COLO829 (cell line): ENCODE results near the gene CXCL16.

Experiments
- DNase-seq: peaks from one replicate; pipeline ENCODE4 v3.0.0; 2012; ENCODE audit warnings: low spot score

The CXCL16 gene, protein sequence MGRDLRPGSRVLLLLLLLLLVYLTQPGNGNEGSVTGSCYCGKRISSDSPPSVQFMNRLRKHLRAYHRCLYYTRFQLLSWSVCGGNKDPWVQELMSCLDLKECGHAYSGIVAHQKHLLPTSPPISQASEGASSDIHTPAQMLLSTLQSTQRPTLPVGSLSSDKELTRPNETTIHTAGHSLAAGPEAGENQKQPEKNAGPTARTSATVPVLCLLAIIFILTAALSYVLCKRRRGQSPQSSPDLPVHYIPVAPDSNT

DNA sequence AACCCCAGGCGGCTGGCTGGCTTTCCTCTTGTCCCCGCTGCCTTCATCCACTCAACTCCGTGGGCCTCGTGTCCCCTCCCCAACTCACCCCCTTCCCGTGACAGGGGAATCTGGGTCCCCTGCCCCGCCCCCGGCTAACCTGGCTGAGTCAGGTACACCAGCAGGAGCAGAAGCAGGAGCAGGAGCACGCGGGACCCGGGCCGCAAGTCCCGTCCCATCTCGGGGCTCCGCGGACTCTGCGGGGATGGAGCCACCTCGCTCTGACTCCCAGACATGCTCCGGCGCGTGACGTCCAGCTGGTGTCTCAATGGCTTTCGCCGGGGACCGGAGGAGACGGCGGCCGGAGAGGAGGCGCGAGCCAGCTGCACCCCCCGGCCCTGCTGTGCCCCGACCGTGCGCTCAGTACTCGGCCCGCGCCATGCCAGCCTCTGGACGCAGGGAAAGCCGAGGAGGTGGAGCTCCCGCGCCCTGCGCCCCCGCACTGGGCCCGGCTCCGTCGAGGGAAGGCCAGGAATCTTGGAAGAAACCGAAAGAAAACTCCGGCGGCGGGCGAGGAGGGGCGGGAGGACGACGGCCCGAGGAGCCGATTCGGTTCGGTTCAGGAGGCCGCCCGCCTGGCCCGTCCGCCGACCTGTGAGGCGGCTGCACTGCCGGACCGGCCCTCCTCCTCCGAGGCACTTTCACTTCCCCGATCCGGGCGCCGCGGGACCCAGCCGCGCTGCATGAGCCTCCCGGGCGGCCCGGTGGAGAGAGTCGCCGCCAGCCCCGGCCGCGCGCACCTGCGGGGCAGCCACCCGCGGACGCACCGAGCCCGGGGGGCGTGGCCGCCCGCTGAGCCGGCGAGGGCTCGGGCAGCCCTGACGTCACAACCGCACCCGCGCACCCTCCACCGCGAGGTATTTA is at the start of gene CXCL16, which contains the start of gene ZMYND15:
Gene CXCL16 (minus strand): TSS at position 807 of the 903 bp plus-strand sequence. CDS start 589 bp downstream, at position 218.
Gene ZMYND15 (plus strand): TSS at position 712 of the 903 bp plus-strand sequence. CDS start 716 bp downstream, outside the sequence.
- DNase-seq: peak; percentile 27

DNA sequence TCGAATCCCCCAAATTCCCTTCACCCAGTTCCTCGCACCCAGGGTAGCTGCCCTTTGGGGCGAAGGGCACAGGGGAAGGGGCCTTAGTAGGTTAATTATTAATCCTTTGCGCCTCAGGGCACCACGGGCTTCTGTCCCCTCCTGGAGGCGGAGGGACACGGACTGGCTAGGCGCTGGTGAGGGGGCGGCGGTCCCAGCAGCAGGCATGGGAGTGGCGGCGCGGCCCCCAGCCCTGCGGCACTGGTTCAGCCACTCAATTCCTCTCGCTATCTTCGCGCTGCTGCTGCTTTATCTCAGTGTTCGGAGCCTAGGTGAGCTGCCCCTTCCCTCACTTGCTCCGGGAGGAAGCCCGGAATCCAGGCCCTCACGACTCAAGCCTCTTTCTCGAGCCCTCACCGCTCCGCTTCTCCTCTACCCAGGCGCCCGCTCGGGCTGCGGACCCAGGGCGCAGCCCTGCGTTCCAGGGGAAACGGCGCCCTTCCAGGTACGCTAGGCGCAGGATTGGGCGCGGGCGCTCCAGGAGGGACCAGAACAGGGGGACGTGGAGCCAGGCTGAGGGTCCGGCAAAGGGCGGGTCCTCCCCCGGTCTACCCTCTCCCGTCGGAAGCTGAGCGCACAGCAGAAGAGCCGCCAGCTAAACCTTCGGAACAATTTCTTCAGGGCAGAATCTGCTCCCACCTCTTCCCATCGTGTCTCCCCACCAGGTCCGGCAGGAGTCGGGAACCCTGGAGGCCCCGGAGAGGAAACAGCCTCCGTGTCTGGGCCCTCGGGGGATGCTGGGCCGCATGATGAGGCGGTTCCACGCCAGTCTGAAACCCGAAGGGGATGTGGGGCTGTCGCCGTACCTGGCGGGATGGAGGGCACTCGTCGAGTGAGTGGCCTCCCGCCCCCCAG is 49.3 kb upstream of the CXCL16 start, which contains the start of gene GLTPD2:
Gene GLTPD2 (plus strand): TSS at position 158 of the 894 bp plus-strand sequence. CDS start 48 bp downstream, at position 206.
- no peak for DNase-seq

DNA sequence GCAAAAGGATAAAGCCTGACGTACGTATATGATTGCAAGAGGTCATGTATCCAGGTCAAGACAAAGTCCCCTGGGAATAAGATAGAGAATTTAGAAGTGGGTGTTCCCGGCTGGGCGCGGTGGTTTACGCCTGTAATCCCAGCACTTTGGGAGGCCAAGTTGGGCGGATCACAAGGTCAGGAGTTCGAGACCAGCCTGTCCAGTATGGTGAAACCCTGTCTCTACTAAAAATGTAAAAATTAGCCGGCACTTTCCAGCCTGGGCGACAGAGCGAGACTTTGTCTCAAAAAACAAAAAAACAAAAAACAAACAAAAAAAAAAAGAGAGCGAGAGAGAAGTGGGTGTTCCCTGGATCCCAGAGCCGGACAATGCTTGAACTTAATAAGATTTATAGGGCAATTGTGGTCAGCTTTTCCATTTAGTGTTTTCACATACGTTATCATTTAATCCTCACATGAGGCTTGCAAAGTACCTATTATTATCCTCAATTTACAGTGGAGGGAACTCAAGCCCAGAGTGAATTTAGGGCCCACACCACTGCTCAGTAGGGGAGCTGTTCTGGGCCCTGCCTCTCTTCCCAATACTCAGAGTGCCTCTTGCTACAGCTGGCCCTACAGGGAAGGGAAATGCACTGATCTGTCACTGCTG is 48.6 kb upstream of the CXCL16 start:
- DNase-seq: no peak

DNA sequence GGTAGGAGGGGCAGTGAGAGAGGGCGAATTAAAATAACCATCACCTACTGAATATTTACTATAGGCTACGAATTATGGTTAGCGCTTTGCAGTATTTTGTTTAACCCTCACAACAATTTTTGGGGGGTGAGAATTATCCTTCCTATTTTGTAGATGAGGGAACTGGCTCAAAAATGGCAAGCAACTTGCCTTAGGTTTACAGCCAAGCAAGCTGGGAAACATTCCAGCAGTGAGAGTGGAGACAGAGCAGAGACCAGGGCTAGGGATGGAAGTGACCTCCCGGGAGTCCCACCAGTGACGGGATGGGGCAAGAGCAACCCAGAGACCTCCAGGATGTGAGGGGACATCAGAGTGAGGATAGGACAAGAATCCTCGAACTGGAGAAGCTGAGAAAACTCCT is 46.8 kb upstream of the CXCL16 start:
- no peak for DNase-seq

DNA sequence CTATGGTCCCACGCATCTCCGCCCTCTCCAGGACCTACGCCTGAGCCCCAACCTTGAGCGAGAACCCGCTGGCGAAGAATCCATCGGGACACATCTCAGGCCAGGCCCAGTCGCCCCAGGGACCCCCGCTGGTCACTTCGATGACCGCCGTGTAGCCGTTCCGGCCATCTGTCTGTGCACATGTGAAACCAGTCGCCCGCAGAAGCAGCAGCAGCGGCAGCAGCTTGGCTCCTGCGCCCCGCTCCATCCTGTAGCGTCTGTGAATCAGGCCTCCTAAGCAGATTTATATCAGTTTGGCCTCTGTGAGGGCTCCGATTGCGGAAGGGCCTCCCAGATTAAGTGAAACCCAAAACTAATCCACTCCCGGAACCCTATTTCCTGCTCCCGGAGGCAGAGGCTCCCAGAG is 46.4 kb upstream of the CXCL16 start, which contains the start of gene VMO1:
Gene VMO1 (minus strand): TSS at position 259 of the 406 bp plus-strand sequence. CDS start 12 bp downstream, at position 247.
- DNase-seq: no peak

DNA sequence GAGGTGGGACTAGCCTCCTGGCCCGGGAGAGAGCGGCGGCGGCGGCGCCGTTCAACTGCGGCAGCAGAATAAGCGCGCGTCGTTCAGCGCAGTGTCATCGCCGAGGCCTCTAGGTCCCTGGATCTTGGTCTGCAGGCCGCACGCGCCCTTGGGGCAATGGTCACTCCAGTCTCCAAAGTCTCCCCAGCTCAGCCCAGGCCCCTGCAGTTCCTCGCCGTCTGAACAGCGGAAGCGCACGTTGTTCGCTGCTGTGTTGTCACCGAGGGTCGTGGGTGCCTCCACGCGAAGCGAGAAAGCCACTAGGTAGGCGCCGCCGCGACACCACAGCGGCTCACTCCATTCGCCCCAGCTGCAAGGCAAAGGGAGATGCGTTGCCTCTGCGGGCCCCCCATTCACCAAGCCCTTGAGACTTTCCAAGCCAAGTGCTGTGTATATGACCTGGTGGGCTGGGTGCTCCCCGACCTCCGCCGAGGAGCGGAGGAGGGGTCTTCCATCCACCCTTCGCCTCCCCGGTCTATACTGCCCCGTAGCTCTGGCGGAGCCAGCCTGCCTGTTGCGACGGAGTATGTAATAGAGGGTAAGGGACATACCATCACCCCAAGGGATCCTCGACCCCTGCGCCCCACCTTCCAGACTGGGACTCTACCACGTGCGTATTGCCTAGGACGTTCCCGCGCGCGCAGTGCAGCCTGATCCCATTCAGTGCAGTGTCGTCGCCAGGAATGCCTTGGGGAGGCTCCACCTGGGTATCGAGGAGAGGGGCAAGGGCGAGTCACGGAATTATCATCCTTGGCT is 45.8 kb upstream of the CXCL16 start:
- no peak for DNase-seq

DNA sequence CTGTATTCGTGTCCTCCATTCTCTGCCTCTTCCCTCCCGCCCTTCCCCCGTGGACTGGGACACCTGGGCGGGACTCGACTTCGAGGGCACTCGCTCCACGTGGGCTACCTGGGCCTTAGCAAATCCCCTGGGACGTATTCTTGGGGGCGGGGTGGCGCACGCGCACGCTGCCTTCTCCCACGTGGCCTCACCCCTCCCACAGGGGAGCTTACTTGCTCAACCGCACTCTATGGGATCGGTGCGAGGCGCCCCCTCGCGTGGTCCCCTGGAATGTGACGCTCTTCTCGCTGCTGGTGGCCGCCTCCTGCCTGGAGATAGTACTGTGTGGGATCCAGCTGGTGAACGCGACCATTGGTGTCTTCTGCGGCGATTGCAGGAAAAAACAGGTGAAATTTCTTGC is 42.9 kb upstream of the CXCL16 start:
- DNase-seq: no peak

DNA sequence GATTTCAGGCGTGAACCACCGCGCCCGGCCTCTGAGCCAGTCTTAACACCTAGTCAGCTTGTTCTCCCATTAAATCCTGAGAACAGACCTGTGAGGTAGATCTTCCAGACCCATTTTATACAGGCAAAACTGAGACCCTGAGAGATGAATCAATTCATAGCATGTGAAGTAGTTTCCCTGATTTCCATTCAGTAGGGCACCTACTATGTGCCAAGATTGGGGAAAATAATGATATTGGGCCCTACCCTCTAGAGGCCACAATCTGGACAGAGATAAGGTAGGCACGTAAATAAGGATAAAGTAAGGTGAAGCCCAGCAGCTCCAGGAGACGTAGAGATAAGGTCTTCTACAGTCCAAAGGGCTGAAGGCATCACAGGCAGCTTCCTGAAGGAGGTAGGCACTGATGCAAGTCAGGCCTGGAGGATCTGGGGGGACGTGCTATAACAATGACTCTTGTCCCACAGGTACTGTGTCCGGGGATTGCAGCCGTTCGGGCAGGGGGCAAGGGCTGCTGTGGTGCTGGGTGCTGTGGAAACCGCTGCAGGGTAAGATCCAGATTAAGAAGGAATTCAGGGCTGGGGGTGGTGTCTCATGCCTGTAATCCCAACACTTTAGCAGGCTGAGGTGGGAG is 40.7 kb upstream of the CXCL16 start:
- DNase-seq: no peak

DNA sequence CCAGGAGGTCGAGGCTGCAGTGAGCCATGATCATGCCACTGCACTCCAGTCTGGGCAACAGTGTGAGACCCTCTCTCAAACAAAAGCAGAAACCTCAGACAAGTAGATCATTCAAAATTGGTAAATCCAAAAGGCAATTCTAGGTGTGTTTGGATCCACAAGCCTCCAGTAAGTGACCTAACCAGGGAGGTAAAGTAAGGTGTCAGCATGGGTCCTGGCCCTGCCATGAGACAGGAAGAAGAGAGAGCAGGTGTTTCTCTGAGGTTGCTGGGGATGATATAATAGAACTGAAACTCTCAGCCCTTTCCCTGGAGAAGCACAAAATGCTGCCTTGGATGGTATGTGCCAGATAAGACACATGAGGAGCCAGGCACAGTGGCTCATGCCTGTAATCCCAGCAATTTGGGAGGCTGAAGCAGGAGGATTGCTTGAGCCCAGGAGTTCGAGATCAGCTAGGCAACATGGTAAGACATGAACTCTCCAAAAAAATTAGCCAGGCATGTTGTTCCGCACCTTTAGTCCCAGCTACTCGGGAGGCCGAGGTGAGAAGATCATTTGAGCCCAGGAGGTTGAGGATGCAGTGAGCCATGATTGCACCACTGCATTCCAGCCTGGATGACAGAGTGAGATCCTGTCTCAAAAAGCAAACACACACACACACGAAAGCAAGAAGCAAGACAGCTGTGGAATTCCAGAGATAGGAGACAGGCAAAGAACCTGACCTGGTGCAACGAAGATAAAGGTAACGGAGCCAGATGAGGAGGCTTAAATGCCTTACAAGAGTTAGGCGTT is 38.4 kb upstream of the CXCL16 start:
- DNase-seq: no peak

DNA sequence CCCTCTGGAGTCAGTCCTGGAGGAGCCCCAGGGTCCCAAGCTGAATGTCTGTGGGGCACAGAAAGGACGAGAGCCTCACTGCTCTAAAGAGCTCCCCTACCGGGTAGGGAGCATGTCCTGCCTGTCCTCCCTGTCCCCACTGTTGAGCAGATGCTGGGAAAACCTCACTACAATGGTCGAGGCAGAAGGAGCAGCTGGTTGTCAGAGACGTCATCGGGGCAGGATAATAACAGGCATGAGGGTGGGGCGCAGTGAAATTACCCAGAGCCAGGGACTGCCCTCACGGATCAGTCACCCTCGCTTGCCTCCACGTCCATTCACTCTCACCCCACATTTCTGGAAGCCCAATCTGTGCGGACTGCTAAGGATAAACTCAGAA is 32.5 kb upstream of the CXCL16 start:
- no peak for DNase-seq

DNA sequence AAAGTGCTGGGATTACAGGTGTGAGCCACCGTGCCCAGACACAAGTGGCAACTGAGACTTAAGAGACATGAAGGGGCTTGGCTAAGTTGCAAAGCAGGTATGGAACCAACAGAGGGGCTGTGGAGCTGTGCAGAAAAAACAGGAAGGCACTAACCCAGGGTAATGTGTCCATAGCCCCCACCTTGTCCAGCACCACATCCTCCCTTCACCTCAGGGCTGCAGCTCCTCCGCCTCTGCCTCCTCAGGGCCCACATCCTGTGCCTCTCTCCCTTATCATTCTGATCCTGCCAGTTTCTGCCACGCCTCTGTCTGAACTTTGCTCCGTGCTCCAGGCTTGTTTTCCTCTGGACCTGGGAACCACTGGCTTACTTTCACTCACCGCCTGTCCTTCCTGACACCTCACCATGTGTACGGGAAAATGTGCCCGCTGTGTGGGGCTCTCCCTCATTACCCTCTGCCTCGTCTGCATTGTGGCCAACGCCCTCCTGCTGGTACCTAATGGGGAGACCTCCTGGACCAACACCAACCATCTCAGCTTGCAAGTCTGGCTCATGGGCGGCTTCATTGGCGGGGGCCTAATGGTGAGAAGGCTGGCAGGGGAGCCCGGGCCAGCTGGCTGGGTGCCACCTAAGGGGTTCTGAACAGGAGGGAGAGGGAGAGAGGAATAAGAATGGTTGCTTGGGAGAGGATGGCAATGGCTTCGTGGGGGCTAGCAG is 31.9 kb upstream of the CXCL16 start, which contains the start of gene TM4SF5:
Gene TM4SF5 (plus strand): TSS at position 368 of the 716 bp plus-strand sequence. CDS start 37 bp downstream, at position 405.
- no peak for DNase-seq

DNA sequence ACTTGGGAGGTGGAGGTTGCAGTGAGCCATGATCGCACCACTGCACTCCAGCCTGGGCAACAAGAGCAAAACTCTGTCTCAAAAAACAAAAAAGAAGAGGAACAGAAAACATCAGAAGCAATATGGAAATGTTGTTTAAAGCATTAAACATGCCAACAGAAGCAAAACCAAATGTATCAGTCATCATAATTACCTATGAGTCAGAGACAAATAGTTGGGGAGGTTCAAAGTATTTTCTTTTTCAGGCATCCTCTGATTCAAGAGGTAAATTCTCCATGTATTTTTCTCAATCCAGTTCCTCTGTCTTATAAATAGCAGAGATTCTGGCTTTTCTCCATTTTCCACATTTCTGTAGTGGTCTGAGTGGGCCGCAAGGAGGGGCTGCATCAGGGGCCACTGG is 29.9 kb upstream of the CXCL16 start:
- DNase-seq: no peak

DNA sequence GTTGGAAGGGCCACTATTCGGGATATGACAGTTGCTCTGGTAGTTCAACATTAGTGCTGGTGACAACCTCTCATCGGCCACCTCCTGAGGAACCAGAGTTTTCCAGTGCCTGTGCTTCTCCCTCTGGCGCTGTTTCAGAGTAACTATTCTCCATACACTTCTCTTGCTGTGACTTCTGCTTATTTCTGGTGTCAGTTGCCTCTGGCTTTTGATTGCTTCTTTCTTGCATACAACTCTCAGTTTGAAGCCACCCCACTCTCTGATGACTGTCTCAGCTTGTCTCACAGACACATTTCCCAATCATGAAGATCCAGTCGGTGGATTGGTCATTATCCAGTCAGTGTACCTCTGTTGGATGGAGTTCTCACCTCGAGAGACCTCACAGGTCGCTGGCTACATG is 28.6 kb upstream of the CXCL16 start:
- no peak for DNase-seq

DNA sequence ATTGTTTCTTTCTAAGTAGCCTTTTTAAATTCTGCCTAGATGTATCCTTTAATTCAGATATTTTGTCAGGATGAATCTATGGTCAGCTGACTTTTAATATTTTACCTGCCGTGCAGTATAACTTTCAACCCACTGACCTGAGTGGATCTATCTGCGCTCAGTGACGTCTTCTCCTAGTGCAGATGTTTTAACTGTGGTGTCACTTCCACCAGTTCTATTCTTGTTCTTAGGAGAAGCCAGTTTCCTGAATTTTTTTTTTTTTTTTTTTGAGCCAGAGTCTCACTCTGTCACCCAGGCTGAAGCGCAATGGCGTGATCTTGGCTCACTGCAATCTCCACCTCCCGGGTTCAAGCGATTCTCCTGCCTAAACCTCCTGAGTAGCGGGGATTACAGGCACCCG is 27.0 kb upstream of the CXCL16 start:
- DNase-seq: no peak

DNA sequence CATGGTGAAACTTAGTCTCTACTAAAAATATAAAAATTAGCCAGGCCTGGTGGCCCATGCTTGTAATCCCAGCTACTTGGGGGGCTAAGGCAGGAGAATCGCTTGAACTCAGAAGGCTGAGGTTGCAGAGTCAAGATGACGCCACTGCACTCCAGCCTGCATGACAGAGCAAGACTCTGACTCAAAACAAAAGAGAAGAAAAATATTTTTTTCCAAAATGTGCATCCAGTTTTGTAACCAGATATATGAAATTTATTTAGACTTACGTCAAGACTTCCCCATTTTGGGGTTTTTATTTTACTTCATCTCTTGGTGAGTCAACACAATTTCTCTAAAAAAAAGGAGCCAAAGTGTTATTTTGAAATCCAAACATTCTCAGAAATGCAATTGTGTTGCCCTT is 26.5 kb upstream of the CXCL16 start:
- no peak for DNase-seq

DNA sequence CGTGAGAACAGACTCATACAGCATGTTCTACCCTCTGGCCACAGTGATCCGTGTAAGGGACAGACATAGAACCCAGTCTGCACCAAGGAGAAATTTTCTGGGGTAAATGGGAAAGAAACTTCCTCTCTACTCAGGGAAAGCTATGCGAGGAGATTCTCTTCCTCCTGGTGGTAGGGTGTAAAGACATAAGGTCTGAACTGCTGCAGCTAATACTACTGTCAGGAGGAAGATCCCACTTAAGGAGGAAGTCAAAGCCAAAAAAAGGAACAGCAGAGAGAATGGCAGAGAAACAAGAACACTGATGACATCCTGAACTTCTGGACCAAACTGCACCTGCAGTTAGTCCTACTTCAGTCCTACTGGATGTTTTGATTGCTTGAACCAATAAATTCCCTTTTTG is 24.9 kb upstream of the CXCL16 start:
- no peak for DNase-seq

DNA sequence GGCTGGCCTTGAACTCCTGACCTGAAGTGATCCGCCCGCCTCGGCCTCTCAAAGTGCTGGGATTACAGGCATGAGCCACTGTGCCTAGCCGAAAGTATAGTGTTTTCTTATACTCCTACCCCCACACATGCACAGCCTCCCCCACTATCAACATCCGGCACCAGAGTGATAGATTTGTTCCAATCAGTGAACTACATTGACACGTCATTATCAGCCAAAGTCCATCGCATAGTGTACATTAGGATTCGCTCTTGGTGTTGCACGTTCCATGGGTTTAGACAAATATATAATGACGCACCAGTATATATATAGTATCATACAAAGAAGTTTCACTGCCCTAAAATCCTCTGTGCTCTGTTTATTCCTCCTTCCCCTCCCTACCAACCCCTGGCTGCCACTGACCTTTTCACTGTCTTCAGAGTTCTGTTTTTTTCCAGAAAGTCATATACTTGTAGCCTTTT is 20.1 kb upstream of the CXCL16 start:
- DNase-seq: no peak

DNA sequence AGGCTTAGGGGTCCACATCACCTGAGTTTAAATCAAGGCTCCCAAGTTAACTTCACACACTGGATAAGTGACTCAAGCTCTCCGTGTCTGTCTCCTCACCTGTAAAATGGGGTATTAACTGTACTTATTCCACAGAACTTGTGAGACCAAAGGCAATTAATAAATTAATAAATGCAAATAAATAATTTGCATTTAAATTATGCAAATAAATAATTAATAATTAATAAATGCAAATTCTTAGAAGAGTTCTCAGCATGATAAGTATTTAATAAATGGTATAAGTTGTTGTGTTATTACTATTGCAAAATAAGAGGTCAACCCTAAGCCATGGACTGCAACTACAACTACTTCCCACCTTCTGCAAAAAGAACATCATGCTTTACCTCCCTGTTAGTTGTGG is 13.7 kb upstream of the CXCL16 start:
- DNase-seq: no peak
